Loucy (cell line): ENCODE data around the gene HELT.

Experiments used
- H2AFZ ChIP-seq: fragments of 200-600 bp; sonication (generic); 2 replicates; pipeline ENCODE4 v1.6.0; 2016; ENCODE audit warnings: antibody characterized with exemption, mild to moderate bottlenecking, low read length, moderate library complexity
- H3F3A ChIP-seq: fragments of 200-600 bp; 2 replicates; pipeline ENCODE4 v1.6.0; 2016; ENCODE audit warnings: antibody characterized with exemption, low read depth, mild to moderate bottlenecking
- H3K27me3 ChIP-seq: fragments of 200-600 bp; sonication (generic); 2 replicates; pipeline ENCODE4 v1.6.1; 2014; ENCODE audit warnings: low read length, mild to moderate bottlenecking; ENCODE audit not compliant: insufficient read depth, poor library complexity, severe bottlenecking
- H3K36me3 ChIP-seq: fragments of 200-600 bp; sonication (generic); 2 replicates; pipeline ENCODE4 v1.6.1; 2016; ENCODE audit warnings: low read length; ENCODE audit not compliant: insufficient read depth
- H3K4me1 ChIP-seq: fragments of 200-600 bp; sonication (generic); 2 replicates; pipeline ENCODE4 v1.5.1; 2014; ENCODE audit warnings: low read length, mild to moderate bottlenecking; ENCODE audit not compliant: insufficient read depth, poor library complexity, severe bottlenecking
- H3K4me2 ChIP-seq: fragments of 200-600 bp; sonication (generic); 2 replicates; pipeline ENCODE4 v1.6.0; 2014; ENCODE audit warnings: antibody characterized with exemption, low read length, low read depth, mild to moderate bottlenecking; ENCODE audit not compliant: poor library complexity, severe bottlenecking
- H3K4me3 ChIP-seq: fragments of 200-600 bp; sonication (generic); 2 replicates; pipeline ENCODE4 v1.5.1; 2014; ENCODE audit warnings: low read length, mild to moderate bottlenecking, mixed read lengths; ENCODE audit not compliant: poor library complexity, severe bottlenecking
- H3K79me2 ChIP-seq: fragments of 200-600 bp; sonication (generic); 2 replicates; pipeline ENCODE4 v1.6.1; 2014; ENCODE audit warnings: low read length; ENCODE audit not compliant: insufficient read depth
- H3K9ac ChIP-seq: fragments of 200-600 bp; sonication (generic); 2 replicates; pipeline ENCODE4 v1.6.0; 2014; ENCODE audit warnings: mild to moderate bottlenecking, low read depth, low read length, moderate library complexity; ENCODE audit not compliant: poor library complexity, severe bottlenecking
- H3K9me2 ChIP-seq: fragments of 200-600 bp; sonication (generic); replicated peaks from 2 replicates; pipeline ENCODE4 v1.6.1; 2016; ENCODE audit warnings: low read depth, low read length, mixed read lengths
- H3K9me3 ChIP-seq: fragments of 200-600 bp; sonication (generic); 2 replicates; pipeline ENCODE4 v1.6.1; 2014; ENCODE audit warnings: mild to moderate bottlenecking, antibody characterized with exemption, low read length, low read depth; ENCODE audit not compliant: insufficient read depth
- H4K20me1 ChIP-seq: fragments of 200-600 bp; sonication (generic); 2 replicates; pipeline ENCODE4 v1.6.0; 2014; ENCODE audit warnings: antibody characterized with exemption, low read length, mild to moderate bottlenecking; ENCODE audit not compliant: insufficient read depth, poor library complexity, severe bottlenecking
- CTCF ChIP-seq: fragments of 200-600 bp; sonication (generic); conservative IDR thresholded peaks from 2 replicates; pipeline ENCODE4 v1.5.1; 2014; ENCODE audit warnings: mild to moderate bottlenecking, antibody characterized with exemption, low read length
- EZH2phosphoT487 ChIP-seq: fragments of 200-600 bp; IDR thresholded peaks from 2 replicates; pipeline ENCODE4 v1.6.1; 2018; ENCODE audit warnings: antibody characterized with exemption, mild to moderate bottlenecking, moderate library complexity, borderline replicate concordance

The HELT gene

GRCh38 chr4:185033950-185034349 is 15.7 kb downstream of the HELT start:
- no peak overlapping the region for H3K9ac ChIP-seq
- no peak overlapping the region for H3K4me2 ChIP-seq
- H2AFZ ChIP-seq, result no peak overlapping the region

GRCh38 chr4:185035284-185035683 is 17.0 kb downstream of the HELT start:
- no peak overlapping the region for H3K4me2 ChIP-seq
- no peaks in the 10 kb centered on the region for H3K79me2 ChIP-seq
- H3K9ac ChIP-seq, result no peak overlapping the region
- no peaks in the 10 kb centered on the region for H3F3A ChIP-seq
- no peaks in the 10 kb centered on the region for H3K27me3 ChIP-seq
- H3K36me3 ChIP-seq, result no peaks in the 10 kb centered on the region
- no peaks in the 10 kb centered on the region for H3K9me2 ChIP-seq
- no peaks in the 10 kb centered on the region for H3K4me1 ChIP-seq
- no peaks in the 10 kb centered on the region for H4K20me1 ChIP-seq
- peaks cover 3% of the 10 kb centered on the region; the same call in 1 of the 2 replicates for H3K9me3 ChIP-seq
- TF ChIP-seq CTCF (no peak), EZH2phosphoT487 (no peak)
- no peak overlapping the region for H2AFZ ChIP-seq
- H3K4me3 ChIP-seq, result no peak overlapping the region

More at GRCh38 chr4:185033950-185034349, 15.7 kb downstream of the HELT start:
- no peaks in the 10 kb centered on the region for H3K4me1 ChIP-seq
- no peaks in the 10 kb centered on the region for H4K20me1 ChIP-seq
- H3K9me2 ChIP-seq, result no peaks in the 10 kb centered on the region
- TF ChIP-seq EZH2phosphoT487 (no peak), CTCF (no peak)
- H3K79me2 ChIP-seq, result no peaks in the 10 kb centered on the region
- H3K36me3 ChIP-seq, result no peaks in the 10 kb centered on the region
- H3K27me3 ChIP-seq, result no peaks in the 10 kb centered on the region
- H3F3A ChIP-seq, result no peaks in the 10 kb centered on the region
- no peak overlapping the region for H3K4me3 ChIP-seq
- H3K9me3 ChIP-seq, result peaks cover 3% of the 10 kb centered on the region; the same call in 1 of the 2 replicates

GRCh38 chr4:185036019-185036418 is 17.7 kb downstream of the HELT start:
- no peak overlapping the region for H3K9ac ChIP-seq
- no peaks in the 10 kb centered on the region for H3K79me2 ChIP-seq
- H3K9me2 ChIP-seq, result no peaks in the 10 kb centered on the region
- no peak overlapping the region for H2AFZ ChIP-seq
- no peaks in the 10 kb centered on the region for H3K36me3 ChIP-seq
- H4K20me1 ChIP-seq, result no peaks in the 10 kb centered on the region
- H3K27me3 ChIP-seq, result no peaks in the 10 kb centered on the region
- H3K4me2 ChIP-seq, result no peak overlapping the region
- no peaks in the 10 kb centered on the region for H3F3A ChIP-seq
- H3K9me3 ChIP-seq, result peaks cover 3% of the 10 kb centered on the region; the same call in 1 of the 2 replicates
- H3K4me1 ChIP-seq, result no peaks in the 10 kb centered on the region
- TF ChIP-seq CTCF, result no peak
- TF ChIP-seq EZH2phosphoT487, result no peak
- H3K4me3 ChIP-seq, result no peak overlapping the region
